ENCODE results near the gene ZNF786. TPM values are rescaled to one million over a fixed set of nuclear protein-coding genes. Genes with fewer than 3 reads are reported as not detected.

ZNF786 gene
- total and polyA plus RNA-seq, 10 of the 15 experiments (the other 5 are each of a cell fraction or from before 2014, with no cell fraction given), result 0.47 to 7.0 (median 4.2) TPM

GRCh38 chr7:149126662-149127266, 36.2 kb upstream of the ZNF786 start:
- no peak for FAIRE-seq
- no peaks in the 10 kb centered on the region for H4K20me1 ChIP-seq (ENCODE audit: control insufficient read depth, insufficient read depth)
- peaks cover 15% of the 10 kb centered on the region for H3K9me3 ChIP-seq (replicated peaks; ENCODE audit: control insufficient read depth, insufficient read depth, low read length)
- TSS peak; percentile 70 for BruUV-seq (replicated peaks)
- peak overlapping the region; percentile 90 for H3K27ac ChIP-seq (ENCODE audit: control insufficient read depth, insufficient read depth)
- no peaks in the 10 kb centered on the region for H3K4me1 ChIP-seq (ENCODE audit: control insufficient read depth, insufficient read depth, low read length)
- in situ Hi-C loops (cut with MboI) (no loop called here), intact Hi-C loops (cut with micrococcal nuclease; ENCODE audit: unreplicated experiment) (loop anchor here (1.0 to 5.0 kb wide), 5 partner anchors 21 to 111 kb away; partner anchors contain the start of genes PDIA4, ZNF212, ZNF282 and ZNF398)
- H3K27me3 ChIP-seq (replicated peaks in 1 of 2; ENCODE audit: control insufficient read depth in 2 of 2, insufficient read depth in 2 of 2, low read length in 1 of 2), result no peaks in the 10 kb centered on the region
- H3K79me2 ChIP-seq (ENCODE audit: control insufficient read depth, insufficient read depth, low read length), result peaks cover 34% of the 10 kb centered on the region
- ATAC-seq, result peak; percentile 81
- H2AFZ ChIP-seq (ENCODE audit: control insufficient read depth, low read depth, low read length), result peak overlapping the region; percentile 94
- ChIA-PET SMC1A (ENCODE audit: uncharacterized antibody, unreplicated experiment) (interaction anchor here (1.1 kb wide), 1 partner anchor 17 kb away, joined by 3 read pairs; no protein-coding TSS in a partner anchor), CTCF (interaction anchor here (0.5 to 4.1 kb wide), 9 partner anchors 9 to 164 kb away, joined by 3 to 37 read pairs (median 5); partner anchors contain the start of genes ZNF398 and ZNF783), POLR2A (interaction anchor here (1.3 to 3.4 kb wide), 5 partner anchors 12 to 495 kb away, joined by 3 to 31 read pairs (median 3); partner anchors contain the start of genes ZNF398 and ZNF783), RAD21 (ENCODE audit: unreplicated experiment) (interaction anchor here (1.3 to 3.1 kb wide), 4 partner anchors 17 to 158 kb away, joined by 3 to 20 read pairs (median 4); partner anchors contain the start of genes ZNF282 and ZNF398)
- H3K4me3 ChIP-seq, result peak overlapping the region; percentile 92
- no peak for DNase-seq (ENCODE audit: low read depth, low spot score)
- peak overlapping the region; percentile 90 for H3K9ac ChIP-seq (ENCODE audit: control insufficient read depth, insufficient read depth, low read length)
- peaks cover 0 to 22% of the 10 kb centered on the region in 2 experiments; a peak in 1 of 4 replicates for H3K36me3 ChIP-seq (ENCODE audit: control insufficient read depth in 2 of 2, insufficient read depth in 2 of 2, low read length in 1 of 2)
- peak overlapping the region; percentile 71 for H3K4me2 ChIP-seq (ENCODE audit: control insufficient read depth, insufficient read depth)
- WGBS (ENCODE audit: insufficient coverage, insufficient replicate concordance, low lambda C conversion rate, missing lambda C conversion rate), result under 1% methylated on average over 30 of the region's 48 CpGs
- TF ChIP-seq NBN (IDR thresholded peaks at IDR 0.05), result peak; percentile 3; the same call in 1 of the 2 replicates
- 0 out of 2 replicates have a peak, but pooled peaks have one; percentile 30 for TF ChIP-seq LARP7 (IDR thresholded peaks at IDR 0.05)
- TF ChIP-seq IRF4 (IDR thresholded peaks at IDR 0.05; ENCODE audit: low read depth, low read length), result 0 out of 2 replicates have a peak, but pooled peaks have one; percentile 33
- 0 out of 4 replicates have a peak, but pooled peaks of 1 of the 2 experiments have one; percentile 28 for TF ChIP-seq IKZF2 (IDR thresholded peaks at IDR 0.05)
- peak; percentile 27 for TF ChIP-seq MEF2B (IDR thresholded peaks at IDR 0.05; ENCODE audit: partially characterized antibody, poor library complexity, severe bottlenecking)
- TF ChIP-seq GATAD2B (conservative IDR thresholded peaks at IDR 0.05; ENCODE audit: low read depth), result peak; percentile 58; the same call in 1 of the 2 replicates
- TF ChIP-seq FOXK2 (IDR thresholded peaks at IDR 0.05), result no peak
- peak; percentile 37 for TF ChIP-seq KLF5 (IDR thresholded peaks at IDR 0.05; ENCODE audit: partially characterized antibody)
- 0 out of 2 replicates have a peak, but pooled peaks have one; percentile 31 for TF ChIP-seq EED (IDR thresholded peaks at IDR 0.05; ENCODE audit: low read depth)
- no peak for TF ChIP-seq CEBPZ (IDR thresholded peaks at IDR 0.05; ENCODE audit: low read depth, low read length)
- 0 out of 2 replicates have a peak, but pooled peaks have one; percentile 20 for TF ChIP-seq SIN3A (IDR thresholded peaks at IDR 0.05; ENCODE audit: low read depth, low read length)
- TF ChIP-seq EGR1 (IDR thresholded peaks at IDR 0.05; ENCODE audit: borderline replicate concordance in 1 of 2, low read depth in 2 of 2, low read length in 2 of 2), result peak in 1 of 2 experiments; percentile 86; a peak in 2 of 3 replicates
- 0 out of 2 replicates have a peak, but pooled peaks have one; percentile 48 for TF ChIP-seq TCF3 (IDR thresholded peaks at IDR 0.05; ENCODE audit: borderline replicate concordance, insufficient read depth, low read depth, low read length)
- TF ChIP-seq RCOR1 (conservative IDR thresholded peaks at IDR 0.05; ENCODE audit: low read depth, low read length), result 0 out of 2 replicates have a peak, but pooled peaks have one; percentile 8
- no peak for TF ChIP-seq KDM1A (IDR thresholded peaks at IDR 0.05; ENCODE audit: borderline replicate concordance)
- TF ChIP-seq EP300 (IDR thresholded peaks at IDR 0.05; ENCODE audit: borderline replicate concordance in 1 of 2, control insufficient read depth in 1 of 2, low read depth in 2 of 2, low read length in 2 of 2), result no peak
- TF ChIP-seq BACH1 (IDR thresholded peaks at IDR 0.05; ENCODE audit: borderline replicate concordance), result peak; percentile 86
- peak; percentile 18; the same call in 1 of the 2 replicates for TF ChIP-seq CREM (IDR thresholded peaks at IDR 0.05; ENCODE audit: low read depth)
- TF ChIP-seq ELK1 (IDR thresholded peaks at IDR 0.05; ENCODE audit: low read depth, low read length), result 0 out of 2 replicates have a peak, but pooled peaks have one; percentile 52
